HG03439 (cell line): ENCODE measurements around the gene LCP2.
"Not testable (repeated sequence)": the region's sequence is repeated elsewhere in the genome, so short reads cannot be mapped to it uniquely, and the experiment has no call there.

Source experiments
- ATAC-seq: cut with Tn5 transposase; IDR thresholded peaks from one replicate; pipeline ENCODE4 v1.9.1; 2021; ENCODE audit warnings: mild to moderate bottlenecking, moderate library complexity; ENCODE audit not compliant: unreplicated experiment

The LCP2 gene

GRCh38 chr5:170250810-170251317 lies 46.7 kb downstream of the LCP2 start:
- ATAC-seq: no peak

- no peak for ATAC-seq
Measured at GRCh38 chr5:170249355-170249754, 48.2 kb downstream of the LCP2 start.

- ATAC-seq: not testable (repeated sequence)
Measured at GRCh38 chr5:170248931-170249227, 48.7 kb downstream of the LCP2 start.

- no peak for ATAC-seq
Measured at GRCh38 chr5:170248172-170248930, 49.2 kb downstream of the LCP2 start.

DNA sequence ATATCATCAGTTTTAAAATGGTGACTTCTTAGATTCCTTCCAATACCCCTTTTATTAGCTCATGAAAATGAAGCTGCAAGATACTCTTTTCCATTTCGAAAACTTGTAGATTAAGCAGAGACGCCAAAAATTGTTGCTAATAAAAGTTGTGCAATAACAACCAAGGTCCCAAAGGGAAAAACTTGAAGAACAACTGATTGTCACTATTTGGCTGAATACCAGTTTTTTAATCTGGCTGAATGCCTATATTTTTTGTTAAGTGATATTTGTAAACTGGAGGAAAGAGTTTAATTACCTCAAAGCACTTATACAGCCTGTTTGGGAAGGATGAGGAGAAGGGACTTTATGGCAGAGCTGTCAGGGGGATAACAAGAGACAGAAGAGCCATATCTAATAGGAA lies 50.2 kb downstream of the LCP2 start:
- ATAC-seq: no peak

- no peak for ATAC-seq
Measured at GRCh38 chr5:170246126-170246870, 51.3 kb downstream of the LCP2 start.

DNA sequence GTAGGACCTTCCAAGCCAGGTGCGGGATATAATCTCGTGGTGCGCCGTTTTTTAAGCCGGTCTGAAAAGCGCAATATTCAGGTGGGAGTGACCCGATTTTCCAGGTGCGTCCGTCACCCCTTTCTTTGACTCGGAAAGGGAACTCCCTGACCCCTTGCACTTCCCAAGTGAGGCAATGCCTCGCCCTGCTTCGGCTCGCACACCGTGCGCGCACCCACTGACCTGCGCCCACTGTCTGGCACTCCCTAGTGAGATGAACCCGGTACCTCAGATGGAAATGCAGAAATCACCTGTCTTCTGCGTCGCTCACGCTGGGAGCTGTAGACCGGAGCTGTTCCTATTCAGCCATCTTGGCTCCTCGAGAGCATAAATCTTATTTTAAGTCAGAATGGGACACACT lies 52.1 kb downstream of the LCP2 start:
- ATAC-seq: not testable (repeated sequence)

DNA sequence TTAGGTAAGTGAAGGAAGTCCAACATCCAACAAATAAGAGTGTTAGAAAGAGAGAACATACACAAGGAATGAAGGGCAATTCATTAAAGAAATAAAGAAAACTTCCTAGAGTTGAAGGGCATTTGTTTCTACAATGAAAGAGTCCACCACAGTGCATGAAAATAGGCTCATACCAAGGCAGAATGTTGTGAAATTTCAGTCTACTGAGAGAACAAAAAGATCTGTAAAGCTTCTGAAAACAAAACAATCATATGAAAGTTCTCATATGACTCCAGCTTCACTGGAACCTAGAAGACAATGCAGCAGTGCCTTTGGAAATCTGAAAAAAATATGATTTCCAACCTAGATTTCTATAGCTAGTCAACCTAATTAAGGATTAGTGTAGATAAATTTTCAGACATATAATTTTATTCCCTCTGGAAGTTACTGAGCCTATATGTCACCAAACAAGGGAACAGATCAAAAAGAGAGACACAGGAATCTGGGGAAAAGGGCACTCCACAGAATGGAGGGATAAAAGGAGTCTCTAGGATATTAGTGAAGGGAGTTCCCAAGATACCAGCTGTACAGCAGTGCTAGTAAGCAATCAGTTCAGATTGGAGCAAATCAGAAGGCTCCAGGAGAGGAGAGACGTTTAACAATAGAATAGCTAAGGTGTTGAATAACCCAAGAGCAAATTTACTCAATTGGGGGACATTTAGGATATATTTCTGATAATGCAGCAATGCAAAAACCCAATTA lies 59.0 kb downstream of the LCP2 start:
- no peak for ATAC-seq

GRCh38 chr5:170235876-170236864 lies 61.4 kb downstream of the LCP2 start:
- no peak for ATAC-seq

DNA sequence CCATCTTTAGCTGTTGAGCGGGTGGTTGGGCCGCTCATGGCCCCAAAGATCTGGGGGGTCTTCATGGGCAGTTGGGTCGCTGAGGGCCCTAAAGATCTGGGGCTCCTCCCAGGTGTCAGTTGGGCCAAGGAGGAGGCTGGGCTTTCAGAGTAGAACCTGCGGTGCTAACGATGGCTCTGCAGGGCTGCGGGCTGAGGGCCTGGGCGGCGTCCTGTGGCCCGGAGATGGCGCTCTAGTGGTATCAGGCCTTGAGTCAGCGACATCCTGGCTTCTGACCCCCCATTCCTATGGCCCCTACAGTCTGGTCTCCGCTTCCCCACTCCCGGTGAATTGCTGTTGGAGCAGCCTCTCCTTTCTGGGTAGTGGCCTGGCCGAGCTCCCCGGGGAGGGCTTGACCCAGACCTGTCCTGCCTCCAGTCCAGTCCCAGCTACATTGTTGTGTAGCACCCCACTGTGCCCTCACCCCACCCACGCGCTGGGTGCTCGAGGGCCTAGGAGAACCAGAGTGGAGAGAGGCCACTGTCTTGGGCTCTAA lies 64.2 kb downstream of the LCP2 start:
- no peak for ATAC-seq

GRCh38 chr5:170232786-170233185 lies 64.8 kb downstream of the LCP2 start, which contains the start of gene C5orf58:
C5orf58 (plus strand) TSS chr5:170232985; CDS start chr5:170234977, 1,992 bp downstream.
- no peak for ATAC-seq

GRCh38 chr5:170228762-170229435 lies 68.7 kb downstream of the LCP2 start:
- no peak for ATAC-seq

DNA sequence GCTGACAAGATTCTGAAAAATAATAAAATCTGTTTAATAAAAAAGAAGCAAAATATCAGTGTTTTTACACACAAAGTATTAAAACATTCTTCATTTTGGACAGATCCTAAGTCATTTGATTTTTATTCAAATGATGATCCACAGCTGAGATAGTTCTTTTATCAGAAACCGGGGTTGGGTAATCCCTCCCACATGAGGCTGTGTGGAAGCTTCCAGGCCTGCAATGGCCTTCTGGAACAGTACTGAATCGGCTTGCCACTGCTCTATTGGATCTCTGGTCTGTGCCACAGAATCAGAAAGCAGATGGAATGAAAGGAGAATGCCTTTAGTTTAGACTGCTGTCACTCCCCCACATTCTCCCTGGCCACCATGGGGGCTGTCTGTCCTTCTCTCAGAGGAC lies 70.9 kb downstream of the LCP2 start:
- ATAC-seq: no peak

DNA sequence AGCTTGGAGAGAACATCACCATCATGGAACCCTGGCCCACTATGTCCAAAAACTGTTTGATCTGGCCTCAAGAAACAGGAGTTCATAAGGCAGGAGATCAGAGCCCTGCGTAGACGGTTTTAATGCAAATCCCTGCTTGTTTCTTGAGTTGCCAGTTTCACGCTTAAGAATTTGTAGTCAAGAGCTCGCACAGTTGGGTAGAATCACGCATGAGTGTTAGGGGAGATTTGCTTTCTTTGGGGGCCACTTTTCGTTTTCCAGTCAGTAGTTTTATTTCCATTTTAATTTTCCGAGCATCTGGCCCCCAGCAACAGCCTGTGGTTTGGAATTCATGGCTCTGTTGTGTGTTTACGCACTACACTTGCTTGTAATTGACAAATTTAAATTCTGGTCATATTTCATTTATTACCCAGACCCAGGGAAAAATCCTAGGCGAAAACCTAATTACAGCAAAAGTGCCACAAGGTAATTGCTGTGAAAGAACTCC lies 71.4 kb downstream of the LCP2 start:
- ATAC-seq: no peak

DNA sequence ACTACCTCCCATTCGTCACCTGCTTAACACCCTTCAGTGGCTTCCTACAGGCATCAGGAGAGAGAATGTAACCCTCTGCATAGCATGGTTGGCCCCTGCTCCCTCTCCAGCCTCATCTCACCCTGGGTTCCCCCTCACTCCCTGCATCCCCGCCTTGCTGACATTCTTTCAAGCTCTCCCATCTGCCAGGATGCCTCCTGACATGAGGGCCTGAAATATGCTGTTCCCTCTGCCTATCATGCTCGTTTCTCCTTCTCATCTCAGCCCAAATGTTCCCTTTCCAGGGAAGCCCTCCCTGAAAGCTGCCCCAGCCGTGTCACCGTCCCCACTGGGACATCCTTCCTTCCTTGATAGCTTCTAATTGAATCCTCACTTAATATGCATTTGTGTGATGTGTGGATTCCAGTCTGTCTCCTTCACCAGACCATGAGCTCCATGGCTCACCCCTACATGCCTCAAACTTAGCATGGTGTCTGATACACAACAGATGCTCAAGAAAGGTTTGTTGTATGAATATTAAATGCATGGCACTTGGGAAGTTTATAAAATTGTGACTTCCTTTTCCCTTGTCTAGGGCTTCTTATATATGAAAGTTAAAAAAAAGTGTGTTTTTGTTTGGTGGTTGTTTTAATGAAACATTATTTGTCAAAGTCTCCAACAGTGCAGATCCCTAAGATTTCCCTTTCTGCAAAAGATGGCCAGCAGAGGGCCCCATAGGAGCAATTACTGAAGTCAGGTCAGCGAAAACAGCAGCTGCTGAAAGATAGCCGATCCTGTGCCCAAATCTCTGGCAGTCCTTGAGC lies 72.0 kb downstream of the LCP2 start:
- no peak for ATAC-seq

- ATAC-seq: no peak
Measured at GRCh38 chr5:170223906-170224305, 73.7 kb downstream of the LCP2 start.

DNA sequence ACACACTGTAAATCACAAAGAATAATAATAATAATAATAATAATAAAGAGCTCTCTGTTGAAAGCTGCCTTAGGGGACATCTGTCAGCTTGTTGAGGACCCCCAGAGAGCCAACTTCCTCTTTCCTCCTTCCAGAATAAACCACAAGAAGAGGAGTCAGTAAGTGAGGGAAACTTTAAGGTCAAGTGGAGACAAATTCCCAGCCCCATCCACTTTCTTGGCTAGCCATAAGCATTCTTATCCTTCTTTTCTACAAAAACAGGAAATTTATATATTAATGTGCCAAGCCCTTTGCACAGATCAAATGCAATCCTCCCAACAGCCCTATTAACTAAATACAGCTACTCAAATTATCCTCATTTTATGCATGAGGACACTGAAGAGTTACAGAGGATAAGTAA lies 74.2 kb downstream of the LCP2 start:
- ATAC-seq: no peak

DNA sequence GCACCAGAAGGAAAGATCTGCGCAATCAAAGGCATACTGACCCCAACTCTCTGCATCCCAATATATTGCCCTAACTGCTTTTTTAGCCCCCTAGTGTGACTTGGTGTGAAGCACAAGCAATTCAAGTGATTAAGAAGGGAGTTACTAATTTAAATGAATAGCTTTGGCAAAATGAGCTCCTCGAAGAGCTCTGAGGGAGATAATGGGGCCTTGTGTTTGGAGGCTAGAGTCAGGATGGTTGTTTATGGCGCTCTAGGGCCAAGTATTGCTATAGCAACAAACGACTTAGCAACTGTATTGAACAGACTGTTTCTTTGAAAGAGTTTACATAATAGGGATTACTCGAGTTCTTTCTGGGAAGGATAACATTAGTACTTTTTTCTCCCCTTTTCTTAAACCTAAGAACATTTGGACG lies 76.2 kb downstream of the LCP2 start:
- no peak for ATAC-seq

DNA sequence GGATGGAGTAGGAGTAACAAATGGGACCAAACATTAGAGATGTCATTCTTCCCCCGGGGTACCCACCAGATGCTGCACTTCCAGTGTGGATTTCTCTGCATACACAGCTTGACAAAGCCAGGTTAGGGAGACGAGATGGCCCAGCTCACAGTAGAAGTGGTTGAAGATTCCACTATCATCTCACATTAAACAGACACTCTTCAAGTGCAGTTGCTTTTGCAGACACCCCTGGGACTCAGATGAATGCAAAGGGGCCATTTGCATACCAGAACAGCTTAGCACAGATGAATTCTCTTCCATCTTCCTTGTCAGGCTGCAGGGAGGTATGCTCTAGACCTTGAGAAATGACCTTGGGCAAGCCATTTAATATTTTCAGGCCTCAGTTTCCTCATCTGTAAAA lies 77.4 kb downstream of the LCP2 start:
- ATAC-seq: no peak
